HG03460 (cell line): Measurements from ENCODE around the gene FBRSL1.
"Not testable (repeated sequence)": the region's sequence is repeated elsewhere in the genome, so short reads cannot be mapped to it uniquely, and the experiment has no call there.

Experiments
- ATAC-seq: cut with Tn5 transposase; IDR thresholded peaks from one replicate; pipeline ENCODE4 v1.9.1; 2021; ENCODE audit not compliant: unreplicated experiment

Gene FBRSL1

GRCh38 chr12:132489602-132490266, at the start of gene FBRSL1:
Gene FBRSL1 (plus strand): TSS chr12:132490151.
- peak; percentile 51 for ATAC-seq

GRCh38 chr12:132440420-132440819, 49.5 kb upstream of the FBRSL1 start:
- not testable (repeated sequence) for ATAC-seq

- no peak for ATAC-seq
Measured at GRCh38 chr12:132441871-132442863, 47.8 kb upstream of the FBRSL1 start.

GRCh38 chr12:132443091-132443490, 46.9 kb upstream of the FBRSL1 start:
- ATAC-seq = no peak

GRCh38 chr12:132444283-132444682, 45.7 kb upstream of the FBRSL1 start:
- ATAC-seq = no peak

GRCh38 chr12:132444957-132445883, 44.7 kb upstream of the FBRSL1 start:
- ATAC-seq = peak; percentile 50

- ATAC-seq = no peak
Measured at GRCh38 chr12:132445884-132446632, 43.9 kb upstream of the FBRSL1 start.

- no peak for ATAC-seq
Measured at GRCh38 chr12:132446633-132447326, 43.2 kb upstream of the FBRSL1 start.

GRCh38 chr12:132447327-132447720, 42.6 kb upstream of the FBRSL1 start:
- no peak for ATAC-seq

- no peak for ATAC-seq
Measured at GRCh38 chr12:132447731-132448462, 42.1 kb upstream of the FBRSL1 start.

- no peak for ATAC-seq
Measured at GRCh38 chr12:132448463-132448820, 41.5 kb upstream of the FBRSL1 start.

- ATAC-seq = peak; percentile 67
Measured at GRCh38 chr12:132449565-132450417, 40.2 kb upstream of the FBRSL1 start.

- no peak for ATAC-seq
Measured at GRCh38 chr12:132450418-132451171, 39.4 kb upstream of the FBRSL1 start.

GRCh38 chr12:132451172-132451835, 38.6 kb upstream of the FBRSL1 start:
- ATAC-seq = no peak

- no peak for ATAC-seq
Measured at GRCh38 chr12:132451836-132452195, 38.1 kb upstream of the FBRSL1 start.

GRCh38 chr12:132452596-132453350, 37.2 kb upstream of the FBRSL1 start:
- no peak for ATAC-seq
